Hematopoietic multipotent progenitor cell treated with erythropoietin and hydrocortisone succinate and interleukin-3 and kit ligand, for 6 days (in vitro differentiated cells): Measurements from ENCODE around the gene FYN.

Experiments
- DNase-seq: peaks from one replicate; pipeline ENCODE4 v3.0.0-alpha.2; 2015

Gene FYN

DNA sequence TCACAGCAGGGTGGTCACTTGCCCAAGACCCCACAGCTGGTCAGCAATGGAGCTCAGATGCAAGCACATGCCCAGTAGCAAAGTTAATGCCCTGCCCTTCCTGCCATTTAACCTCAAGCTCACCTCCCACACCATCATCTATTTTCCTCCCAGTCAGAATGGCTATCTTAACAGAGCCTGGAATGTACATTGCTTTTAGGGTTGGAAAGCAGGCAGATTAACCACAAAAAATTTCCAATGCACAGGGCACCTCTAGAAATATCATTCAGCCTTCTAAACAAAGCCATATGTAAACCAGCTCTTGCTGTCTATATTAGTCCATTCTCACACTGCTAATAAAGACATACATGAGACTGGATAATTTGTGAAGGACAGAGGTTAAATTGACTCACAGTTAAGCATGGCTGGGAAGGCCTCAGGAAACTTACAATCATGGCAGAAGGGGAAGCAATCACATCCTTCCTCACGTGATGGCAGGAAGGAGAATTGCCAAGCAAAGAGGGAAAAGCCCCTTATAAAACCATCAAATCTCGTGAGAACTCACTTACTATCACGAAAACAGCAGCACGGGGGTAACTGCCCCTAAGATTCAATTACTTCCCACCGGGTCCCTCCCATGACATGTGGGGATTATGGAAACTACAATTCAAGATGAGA, 106.9 kb downstream of the FYN start:
- no peak for DNase-seq

DNA sequence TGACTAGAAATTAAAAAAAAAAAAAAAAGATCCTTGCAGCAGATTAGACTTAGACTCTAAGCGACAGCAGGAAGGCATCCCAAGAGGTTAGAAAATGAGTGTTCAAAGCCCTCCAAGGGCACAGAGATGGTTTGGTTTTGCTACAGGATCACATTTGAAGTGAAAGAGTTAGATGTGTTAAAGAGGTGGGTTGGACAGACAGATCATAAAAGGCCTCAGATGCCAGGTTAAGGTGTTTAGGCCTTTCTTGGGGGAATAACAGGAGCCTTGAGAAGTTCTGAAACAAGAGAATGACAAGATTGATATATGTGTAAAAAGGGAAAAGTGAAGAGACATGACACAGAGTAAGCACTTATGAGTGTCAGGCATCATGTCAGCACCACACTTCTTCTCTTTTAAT, 107.5 kb downstream of the FYN start:
- no peak for DNase-seq

DNA sequence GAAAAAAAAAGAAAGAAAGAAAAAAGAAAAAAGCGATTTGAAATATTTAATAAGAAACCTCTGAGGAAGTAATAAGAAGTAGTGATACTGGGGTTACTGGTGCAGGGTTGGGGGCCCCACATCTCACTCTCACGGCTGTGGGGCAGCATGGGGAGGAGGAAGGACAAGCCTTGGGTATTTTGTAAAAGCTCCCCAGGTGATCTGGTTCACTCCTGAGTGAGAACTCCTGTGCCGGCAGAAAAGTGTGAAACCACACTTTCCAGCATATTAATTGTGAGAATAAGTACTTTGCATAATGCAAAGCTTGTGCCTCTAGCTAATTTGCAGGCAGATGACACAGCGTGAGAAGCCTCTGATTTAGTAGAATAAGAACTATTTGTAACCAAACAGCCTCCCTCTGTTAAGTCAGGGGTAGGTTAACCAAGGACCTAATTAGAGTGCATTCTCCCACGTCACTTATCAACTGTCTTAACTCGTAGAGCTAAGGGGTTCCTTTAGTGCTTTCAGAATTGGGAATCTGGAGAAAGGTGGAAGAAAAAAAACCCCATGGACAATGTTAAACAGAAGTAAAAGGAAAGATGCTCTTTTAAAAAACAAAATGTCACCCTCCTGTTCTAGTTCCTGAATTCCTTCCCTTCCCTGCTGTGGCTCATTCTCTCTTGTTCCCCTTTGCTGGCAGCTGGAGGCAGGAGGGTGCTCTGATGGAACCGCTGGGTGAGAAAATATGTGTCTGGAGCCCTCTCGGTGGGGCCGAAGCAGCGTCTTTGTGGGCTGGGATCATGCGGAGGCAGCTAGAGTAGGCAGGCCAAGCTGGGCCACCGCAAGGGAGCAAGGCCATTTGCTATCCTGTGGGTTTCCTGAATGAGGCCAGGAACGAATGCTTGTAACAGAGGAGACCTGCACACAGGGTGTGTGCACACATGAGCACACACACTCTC, 108.7 kb downstream of the FYN start:
- DNase-seq = no peak

DNA sequence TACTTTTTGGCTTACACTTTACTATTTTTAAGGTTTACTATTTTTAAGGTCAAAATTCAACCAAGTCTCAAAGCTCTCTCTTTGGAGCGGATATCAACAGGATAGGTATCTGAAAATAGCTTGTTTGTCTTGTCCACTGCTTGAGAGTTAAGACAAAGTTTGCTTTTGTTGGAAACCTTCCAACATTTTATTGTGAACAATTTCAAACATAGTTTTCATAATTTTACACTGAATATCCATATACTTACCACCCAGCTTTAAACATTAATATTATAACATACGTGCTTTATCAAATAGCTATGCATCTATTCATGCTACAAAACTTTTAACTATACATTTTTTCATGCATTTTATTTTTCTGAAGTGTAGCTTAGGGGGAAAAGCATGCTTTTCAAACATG, 109.9 kb downstream of the FYN start:
- DNase-seq = no peak

DNA sequence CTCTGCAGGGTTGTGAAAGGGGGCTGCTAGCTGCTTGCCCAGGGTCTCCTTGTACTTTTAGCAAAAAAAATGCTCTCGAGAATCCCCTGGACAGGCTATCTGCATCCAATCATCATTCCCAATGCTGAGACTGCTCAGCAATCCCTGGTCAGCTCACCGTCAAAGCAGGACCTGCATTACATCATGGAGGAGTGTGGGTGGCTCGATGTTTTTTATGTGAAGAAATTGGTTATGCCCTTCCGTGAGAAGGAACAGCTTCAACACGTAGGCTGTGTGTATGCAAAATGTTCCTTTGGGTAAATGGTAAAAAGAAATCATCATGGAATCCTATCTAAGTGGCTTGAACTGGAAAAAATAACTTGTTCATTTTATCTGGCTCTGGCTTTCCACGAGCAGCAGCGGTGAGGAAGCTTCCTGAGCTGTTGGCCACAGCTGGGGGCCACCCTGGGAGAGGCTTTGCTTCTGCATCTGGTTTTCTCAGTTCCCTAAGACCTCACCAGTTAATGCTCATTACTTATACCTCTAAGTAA, 111.4 kb downstream of the FYN start:
- no peak for DNase-seq

DNA sequence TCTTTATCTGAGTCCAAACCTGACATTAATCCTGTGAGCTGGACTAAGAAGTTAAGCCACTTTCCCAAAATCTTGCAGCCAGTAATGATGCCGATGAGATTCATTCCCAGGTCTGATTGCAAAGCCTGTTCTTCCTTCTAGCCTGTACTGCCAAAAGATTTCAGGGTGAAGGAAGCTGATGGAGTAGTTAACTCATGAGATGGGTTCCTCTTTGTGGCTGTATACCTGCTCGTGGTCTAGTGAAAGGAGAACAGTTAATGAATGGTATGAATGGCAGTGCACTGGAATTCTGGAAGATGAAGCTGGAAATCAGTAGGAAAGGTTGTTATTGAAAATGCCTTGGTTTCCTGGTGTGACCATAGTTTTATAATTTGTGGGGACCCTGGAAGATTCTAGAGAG, 112.0 kb downstream of the FYN start:
- DNase-seq = no peak

DNA sequence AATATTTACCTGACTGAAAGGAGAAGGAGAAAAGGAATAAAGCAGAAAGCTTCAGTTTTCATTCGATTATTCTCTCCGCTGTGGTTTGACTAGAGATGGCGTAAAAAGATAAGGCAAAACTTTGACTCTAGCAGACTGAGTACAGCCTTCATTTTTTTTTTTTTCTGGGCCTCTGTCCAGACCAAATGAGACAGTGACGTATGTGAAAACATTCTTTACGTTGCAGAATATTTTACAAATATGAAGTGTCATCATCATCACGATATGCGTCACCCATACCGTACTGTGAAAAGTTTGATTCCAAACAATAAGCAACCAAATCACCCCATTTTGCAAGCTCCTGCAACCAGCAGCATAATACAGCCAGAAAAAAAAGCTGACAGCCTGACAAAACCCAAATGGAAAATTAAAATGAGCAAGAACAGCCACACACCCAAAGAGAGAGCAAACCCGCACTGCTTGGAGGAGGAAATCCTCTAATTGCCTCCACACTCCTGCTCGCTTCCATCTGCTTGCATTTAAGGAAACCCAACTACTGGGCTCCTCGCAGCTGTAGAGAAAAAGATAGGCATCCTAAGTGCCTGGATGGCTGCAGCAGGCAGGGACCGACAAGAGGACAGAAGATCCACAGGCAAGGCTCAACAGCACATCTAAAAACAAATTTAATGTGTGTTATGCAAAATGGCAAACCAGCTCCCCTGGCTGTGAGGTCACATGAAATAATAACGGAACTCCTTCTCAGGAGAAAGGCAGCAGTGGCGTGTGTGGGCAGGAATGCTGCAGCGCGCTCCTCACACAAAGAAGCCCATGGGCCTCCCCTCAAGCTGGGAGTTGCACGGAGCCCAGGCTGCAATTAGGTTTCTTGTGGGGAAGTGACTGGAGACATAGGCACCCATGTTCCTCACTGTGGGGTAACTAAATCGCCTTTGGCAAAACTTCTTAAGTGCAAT, 113.1 kb downstream of the FYN start:
- DNase-seq = peak; percentile 52

DNA sequence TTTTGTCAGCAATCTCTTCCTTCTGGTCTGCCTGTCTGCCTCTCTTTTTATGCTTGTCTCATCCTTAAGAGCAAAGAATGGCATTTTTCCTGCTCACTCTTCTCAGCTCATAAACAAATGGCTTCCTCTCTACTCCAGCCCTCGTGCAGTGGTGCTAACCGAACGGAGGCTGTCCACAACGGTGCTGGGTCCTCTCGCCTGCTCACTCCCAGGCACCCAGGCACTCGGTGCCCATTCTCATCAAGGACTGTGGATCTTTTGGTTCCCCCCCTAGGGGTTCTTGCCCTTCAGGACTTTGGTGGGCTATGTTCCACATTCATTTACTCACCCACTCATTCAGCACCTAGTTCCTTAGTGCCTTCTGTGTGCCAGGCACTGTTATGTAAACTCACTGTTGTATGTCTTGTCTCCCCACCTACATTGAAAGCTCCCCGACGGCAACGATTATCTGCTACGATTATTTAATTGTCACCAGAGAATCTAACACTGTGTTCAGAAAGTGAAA, 113.9 kb downstream of the FYN start:
- DNase-seq = no peak

DNA sequence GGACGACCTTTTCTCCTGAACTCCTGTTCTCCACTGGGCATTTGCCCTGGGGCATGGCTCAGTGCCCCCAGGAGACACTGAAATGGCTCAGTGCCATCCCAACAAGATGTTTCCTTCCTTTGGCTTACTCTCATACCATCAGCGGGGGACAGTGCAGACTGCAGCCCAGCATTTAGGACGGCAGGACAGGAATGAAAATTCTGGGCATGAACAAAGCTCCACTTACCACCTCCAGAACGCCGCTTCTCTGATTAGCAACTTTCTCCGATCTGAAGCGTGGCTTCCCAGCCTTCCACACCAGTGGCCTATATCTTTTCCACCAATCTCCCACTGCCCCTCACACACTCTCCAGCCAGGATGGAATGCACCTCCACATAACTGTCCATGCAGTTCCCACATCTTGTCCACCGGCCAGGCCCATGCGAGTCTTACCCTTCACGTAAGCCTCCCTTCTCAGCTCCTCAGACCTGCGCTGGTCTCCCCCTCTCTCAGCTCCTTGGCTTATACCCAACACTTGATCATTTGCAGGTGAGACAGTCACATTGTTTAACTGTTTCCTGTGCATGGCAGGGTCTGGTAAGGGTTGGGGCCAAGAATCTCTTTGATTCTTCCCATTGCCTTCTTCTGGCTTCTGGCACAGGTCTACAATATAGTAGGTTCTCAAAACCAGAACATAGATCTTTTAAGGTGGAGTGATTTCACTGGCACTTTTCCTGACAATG, 114.5 kb downstream of the FYN start:
- DNase-seq = no peak

DNA sequence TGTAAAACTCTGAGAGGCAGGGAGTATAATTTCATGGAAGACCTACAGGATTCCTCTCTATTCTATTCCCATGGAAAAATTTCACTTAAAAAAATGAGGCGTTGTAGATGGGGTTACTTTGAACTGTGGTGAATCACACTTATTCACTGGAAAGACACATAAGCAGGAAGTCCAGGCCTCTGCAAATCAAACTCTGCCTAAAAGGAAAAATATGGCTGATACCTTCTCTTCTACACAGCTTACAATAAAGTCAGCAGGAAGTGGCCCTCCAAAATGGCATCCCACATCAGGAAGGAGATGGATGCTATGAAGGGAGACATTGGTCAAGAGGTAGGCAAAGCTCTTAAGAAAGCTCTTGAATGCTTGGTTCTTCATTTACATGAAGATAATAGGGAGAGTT, 115.9 kb downstream of the FYN start:
- no peak for DNase-seq

DNA sequence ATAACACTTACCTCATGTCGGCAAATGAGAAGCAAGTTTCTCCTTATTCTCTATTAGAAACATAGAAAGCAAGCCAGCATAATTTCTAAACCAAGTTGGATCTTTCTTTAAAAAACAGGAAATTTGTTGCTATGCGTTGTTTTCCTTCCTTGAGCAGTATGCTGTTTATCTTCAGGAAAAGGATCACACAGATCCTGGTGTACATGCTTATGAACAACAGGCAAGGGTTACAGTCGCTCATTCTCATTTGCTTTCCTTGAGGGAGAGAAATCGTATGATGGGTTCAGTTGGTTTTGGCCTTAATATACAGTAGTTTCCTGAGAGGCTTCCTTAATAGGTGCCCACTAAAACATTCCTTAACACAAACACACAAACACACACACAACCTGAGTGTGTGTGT, 118.8 kb downstream of the FYN start:
- DNase-seq = no peak

DNA sequence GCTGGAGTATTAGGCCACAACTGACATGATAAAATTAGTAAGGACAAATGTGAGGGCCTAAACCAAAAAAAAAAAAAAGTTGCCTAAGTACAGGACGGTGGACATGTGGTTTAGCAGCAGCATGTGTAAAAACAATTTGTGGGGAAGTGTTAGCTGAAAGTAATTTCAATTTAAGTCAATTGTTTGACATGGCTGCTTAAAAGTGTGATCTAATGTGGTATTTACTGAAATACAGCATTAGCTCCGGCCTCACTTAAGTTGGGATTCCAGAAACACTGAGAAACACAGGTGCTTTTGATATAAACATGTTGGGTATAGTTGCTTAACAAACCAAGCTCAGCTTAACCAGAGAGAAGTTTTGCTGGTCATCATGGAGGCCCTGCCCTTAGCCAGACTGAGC, 119.7 kb downstream of the FYN start:
- DNase-seq = no peak

DNA sequence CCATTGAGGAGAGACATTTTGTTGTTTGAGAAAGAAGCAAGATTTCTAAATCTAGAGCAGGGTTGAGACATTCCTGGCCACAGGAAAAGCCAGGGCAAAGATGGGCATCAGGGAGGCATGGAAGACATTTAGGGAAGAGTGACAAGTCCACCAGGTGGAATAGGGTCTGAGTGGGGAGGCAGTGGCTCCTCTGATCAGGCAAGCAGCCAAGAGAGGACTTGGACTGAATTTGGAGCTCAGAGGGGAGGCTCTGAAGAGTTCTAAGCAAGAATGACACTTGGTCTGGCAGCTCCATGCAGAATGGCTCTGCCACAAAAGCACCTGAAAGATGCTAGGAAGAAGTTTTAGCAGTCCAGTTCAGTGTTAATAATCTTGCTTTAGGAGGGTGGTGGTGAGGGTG, 120.8 kb downstream of the FYN start:
- DNase-seq = no peak

DNA sequence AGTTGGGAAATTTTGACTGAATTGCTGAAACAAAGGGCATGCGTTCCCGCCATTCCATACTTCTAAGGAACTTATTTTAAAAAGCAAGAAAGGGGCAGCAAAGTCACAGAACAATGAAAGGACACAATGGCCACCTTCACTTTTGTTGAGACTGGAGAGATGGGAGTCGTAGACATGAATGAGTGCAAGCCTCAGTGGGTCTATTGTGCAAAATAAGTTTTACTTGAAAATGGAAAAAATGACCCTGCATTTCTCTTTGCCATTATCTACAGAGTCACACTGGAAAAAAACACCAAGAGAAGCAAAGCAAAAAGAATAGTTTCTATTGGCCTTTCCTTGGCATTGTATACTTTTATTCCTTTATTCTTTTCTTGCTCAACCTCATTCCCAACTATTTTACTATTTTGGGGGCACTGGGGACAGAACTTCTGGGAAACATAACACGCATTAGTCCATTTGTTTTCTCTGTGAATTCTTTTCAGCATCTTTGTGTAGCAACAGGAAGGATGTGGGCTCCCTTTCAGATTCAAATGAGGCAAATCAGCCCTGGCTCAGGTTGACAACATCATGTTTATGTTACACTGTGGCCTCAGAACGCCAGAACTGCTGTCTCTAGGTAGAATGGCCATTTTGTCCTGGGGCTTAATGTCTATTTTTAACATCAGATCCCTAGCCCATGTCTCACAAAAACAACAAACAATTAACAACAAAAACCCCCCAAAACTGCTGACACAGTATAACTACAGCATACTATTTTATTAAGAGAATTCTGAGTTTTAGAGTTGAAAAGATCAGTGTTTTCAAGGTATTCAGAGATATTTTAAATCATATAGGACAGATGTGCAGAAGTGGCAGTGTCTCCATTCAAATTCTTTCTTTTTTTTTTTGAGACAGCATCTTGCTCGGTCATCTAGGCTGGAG, 122.2 kb downstream of the FYN start:
- DNase-seq = peak; percentile 24

DNA sequence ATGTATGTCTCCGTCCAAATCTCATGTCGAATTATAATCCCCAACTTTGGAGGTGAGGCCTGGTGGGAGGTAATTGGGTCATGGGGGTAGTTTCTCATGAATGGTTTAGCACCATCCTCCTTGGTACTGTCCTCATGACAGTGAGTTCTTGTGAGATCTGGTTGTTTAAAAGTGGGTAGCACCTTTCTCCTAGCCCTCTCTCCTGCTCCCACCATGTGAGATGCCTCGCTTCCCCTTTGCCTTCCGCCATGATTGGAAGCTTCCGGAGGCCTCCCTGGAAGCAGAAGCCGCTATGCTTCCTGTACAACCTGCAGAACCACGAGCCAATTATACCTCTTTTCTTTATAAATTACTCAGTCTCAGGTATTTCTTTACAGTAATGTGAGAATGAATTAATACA, 123.1 kb downstream of the FYN start:
- DNase-seq = no peak

DNA sequence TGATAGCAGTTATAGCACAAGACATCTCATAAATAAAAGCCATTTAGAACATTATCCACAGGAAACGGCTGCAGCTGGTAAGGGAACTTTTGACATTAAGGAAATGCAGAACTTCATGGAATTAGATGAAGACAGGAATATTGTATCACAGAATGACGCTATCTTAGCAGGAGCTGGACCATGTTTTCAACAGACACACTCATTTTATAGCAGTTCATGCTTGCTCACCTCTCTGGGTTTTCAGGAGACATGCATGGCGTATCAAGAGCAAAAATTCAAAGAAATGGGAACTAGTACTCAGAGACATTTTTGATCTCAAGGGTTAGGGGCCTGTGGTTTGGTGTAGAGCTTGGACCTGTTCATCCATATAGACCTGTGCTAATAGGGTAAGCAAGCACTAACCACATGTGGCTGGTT, 125.0 kb downstream of the FYN start:
- no peak for DNase-seq

DNA sequence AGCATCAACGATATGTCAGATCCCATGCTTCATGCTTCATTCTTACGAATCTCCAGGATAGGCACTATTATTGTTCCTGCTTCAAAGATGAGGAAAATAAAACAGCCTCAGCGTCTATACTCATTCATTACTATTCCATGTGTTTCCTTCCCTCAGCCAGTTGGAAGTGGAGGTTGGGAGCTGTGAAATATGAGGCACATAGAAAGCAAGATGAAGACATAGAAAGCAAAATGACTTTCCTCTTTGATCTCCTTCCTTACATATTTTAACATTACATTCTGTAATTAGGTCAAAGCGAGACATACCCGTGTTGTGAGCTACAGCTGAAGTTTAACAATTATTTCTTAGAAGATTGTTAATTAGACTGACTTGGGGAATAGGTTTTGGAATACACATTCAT, 125.4 kb downstream of the FYN start:
- DNase-seq = no peak

DNA sequence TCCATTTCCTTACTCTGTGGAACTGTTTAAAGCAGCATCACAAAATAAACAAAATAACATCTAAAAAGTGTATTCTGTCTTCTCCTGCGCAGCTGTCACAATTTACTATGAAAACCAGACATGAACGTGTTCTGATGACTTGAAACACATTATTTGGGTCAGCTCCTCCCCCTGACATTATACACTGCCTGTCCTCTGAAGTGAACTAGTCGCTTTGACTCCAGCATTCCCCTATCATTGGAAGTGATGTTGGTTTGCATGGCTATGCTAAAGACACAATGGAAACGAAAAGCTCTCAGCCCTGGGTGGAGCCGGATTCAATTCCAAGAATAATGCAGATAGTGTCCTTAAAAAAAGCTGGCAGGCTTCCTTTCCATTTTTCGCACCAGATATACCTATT, 125.9 kb downstream of the FYN start:
- no peak for DNase-seq

DNA sequence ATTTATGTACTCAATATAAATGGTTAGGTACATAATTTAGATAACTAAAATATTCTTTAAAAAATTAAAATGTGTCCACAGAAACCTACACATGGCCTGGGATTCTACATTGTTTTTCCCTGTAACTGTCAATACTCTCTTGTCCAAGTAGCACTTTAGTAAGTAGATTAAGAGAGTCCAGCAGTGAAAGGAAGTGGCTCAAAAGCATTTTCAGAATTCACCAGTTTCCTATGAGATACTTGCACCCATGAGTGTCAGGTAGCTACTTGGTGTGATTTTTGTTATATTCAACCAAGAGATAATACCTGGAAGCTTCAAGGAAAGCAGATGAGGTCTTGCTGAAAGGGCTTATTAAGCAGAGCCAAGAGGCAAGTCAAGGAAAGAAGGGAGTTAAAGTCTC, 126.3 kb downstream of the FYN start:
- no peak for DNase-seq

DNA sequence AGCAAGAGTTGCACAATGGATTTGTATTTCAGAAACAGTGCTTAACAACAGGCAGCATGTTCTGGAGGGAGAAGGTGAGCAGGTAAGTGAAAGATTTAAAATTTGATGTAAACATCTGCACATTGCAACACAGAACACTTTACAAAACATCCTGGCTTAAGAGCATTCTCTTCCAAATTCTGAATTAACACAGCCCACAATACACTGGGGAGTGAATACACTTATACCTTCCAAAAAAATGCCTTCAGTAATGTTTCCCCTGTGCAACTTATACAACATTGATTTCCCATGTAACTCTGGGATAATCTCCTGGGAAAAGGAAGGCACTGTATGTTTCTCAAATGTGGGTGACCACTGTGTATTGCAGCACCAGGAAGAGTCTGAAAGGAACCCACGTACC, 127.6 kb downstream of the FYN start:
- DNase-seq = no peak

DNA sequence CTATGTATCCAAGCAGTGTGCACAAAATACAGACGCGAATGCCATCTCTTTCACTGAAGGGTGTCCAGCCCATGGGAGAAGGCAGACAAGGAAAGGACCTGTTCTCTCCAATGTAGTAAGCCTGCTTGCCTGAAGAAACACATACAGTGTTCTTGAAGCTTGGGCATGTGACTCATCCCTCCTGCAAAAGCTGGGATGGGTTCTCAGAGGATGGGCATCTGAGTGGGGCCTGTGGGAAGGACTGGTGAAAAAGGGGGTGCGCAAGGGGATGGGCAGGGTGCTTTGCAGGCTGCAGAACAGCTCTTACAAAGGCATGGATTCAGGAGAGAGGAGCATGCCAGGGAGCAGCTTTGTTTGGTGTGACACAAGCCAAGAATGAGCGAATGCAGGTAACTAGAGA, 128.1 kb downstream of the FYN start:
- DNase-seq = no peak
